ENCODE measurements around the gene UVRAG.

- TF ChIP-seq, protein P1, sequence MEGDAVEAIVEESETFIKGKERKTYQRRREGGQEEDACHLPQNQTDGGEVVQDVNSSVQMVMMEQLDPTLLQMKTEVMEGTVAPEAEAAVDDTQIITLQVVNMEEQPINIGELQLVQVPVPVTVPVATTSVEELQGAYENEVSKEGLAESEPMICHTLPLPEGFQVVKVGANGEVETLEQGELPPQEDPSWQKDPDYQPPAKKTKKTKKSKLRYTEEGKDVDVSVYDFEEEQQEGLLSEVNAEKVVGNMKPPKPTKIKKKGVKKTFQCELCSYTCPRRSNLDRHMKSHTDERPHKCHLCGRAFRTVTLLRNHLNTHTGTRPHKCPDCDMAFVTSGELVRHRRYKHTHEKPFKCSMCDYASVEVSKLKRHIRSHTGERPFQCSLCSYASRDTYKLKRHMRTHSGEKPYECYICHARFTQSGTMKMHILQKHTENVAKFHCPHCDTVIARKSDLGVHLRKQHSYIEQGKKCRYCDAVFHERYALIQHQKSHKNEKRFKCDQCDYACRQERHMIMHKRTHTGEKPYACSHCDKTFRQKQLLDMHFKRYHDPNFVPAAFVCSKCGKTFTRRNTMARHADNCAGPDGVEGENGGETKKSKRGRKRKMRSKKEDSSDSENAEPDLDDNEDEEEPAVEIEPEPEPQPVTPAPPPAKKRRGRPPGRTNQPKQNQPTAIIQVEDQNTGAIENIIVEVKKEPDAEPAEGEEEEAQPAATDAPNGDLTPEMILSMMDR (IDR thresholded peaks at IDR 0.05) = no peak
- TF ChIP-seq POLR2A (IDR thresholded peaks at IDR 0.05) = no peak
These were observed 85.8 kb downstream of the UVRAG start for GRCh38 chr11:75900848-75901247.

Data from upper lobe of left lung (tissue), 4 donors.